SK-N-SH (cell line): ENCODE results near the gene SPINK1. TPM values are rescaled to one million over a fixed set of nuclear protein-coding genes. Genes with fewer than 3 reads are reported as not detected.
A peak's percentile ranks its signal among the peaks of the same experiment; 100 is the strongest.

ENCODE experiments used
- CTCF ChIA-PET: fragments of 300-600, 350-600 bp; formaldehyde crosslinking; extraction: SDS; loops from one replicate; lab custom pipeline; 2021; lab: Yijun Ruan, JAX
- POLR2A ChIA-PET: fragments of 350-600 bp; sonication (Branson Sonifier 250); formaldehyde crosslinking; extraction: SDS; loops from one replicate; lab custom pipeline; 2020; ENCODE audit warnings: antibody characterized with exemption, inconsistent platforms; lab: Yijun Ruan, JAX
- DNase-seq: peaks from one replicate; pipeline ENCODE4 v3.0.0; 2012
- H2AFZ ChIP-seq: fragments of 200-600 bp; sonication (generic); 2 replicates; pipeline ENCODE4 v1.8.1; 2016; ENCODE audit warnings: antibody characterized with exemption, mild to moderate bottlenecking, low read depth
- H3F3A ChIP-seq: fragments of 200-600 bp; sonication (generic); replicated peaks from 2 replicates; pipeline ENCODE3; 2016; ENCODE audit warnings: antibody characterized with exemption, mild to moderate bottlenecking; ENCODE audit not compliant: insufficient read depth
- H3K27ac ChIP-seq, 2 experiments: fragments of 200-500 bp in 1 of 2; fragments of 200-600 bp in 1 of 2; sonication (Bioruptor generic) in 1 of 2; sonication (generic), shearing (Covaris generic) in 1 of 2; 2 replicates each; pipeline versions ENCODE4 v1.5.1 to v1.6.1; 2014 to 2016; ENCODE audit warnings: low read depth in 2 of 2, inconsistent platforms in 1 of 2, low read length in 1 of 2, mild to moderate bottlenecking in 1 of 2, mixed read lengths in 1 of 2
- H3K27me3 ChIP-seq: fragments of 200-600 bp; sonication (generic), shearing (Covaris generic); 2 replicates; pipeline ENCODE4 v1.6.1; 2016; ENCODE audit warnings: mixed run types; ENCODE audit not compliant: insufficient read depth
- H3K36me3 ChIP-seq, 2 experiments: fragments of 200-500 bp in 1 of 2; fragments of 200-600 bp in 1 of 2; sonication (Bioruptor generic) in 1 of 2; sonication (generic) in 1 of 2; replicated peaks in 1 of 2; 2 replicates each; pipeline versions ENCODE3 to v1.5.1; 2014 to 2016; ENCODE audit warnings: low read length in 1 of 2, mild to moderate bottlenecking in 1 of 2; ENCODE audit not compliant: insufficient read depth in 2 of 2, control insufficient read depth in 1 of 2
- H3K4me1 ChIP-seq, 2 experiments: fragments of 200-500 bp in 1 of 2; fragments of 200-600 bp in 1 of 2; sonication (Bioruptor generic) in 1 of 2; sonication (generic), shearing (Covaris generic) in 1 of 2; 2 replicates each; pipeline versions ENCODE4 v1.5.1 to v1.6.1; 2014 to 2016; ENCODE audit warnings: low read depth in 1 of 2, low read length in 1 of 2, mixed run types in 1 of 2; ENCODE audit not compliant: insufficient read depth in 2 of 2, control insufficient read depth in 1 of 2
- H3K4me2 ChIP-seq: fragments of 200-600 bp; sonication (generic), shearing (Covaris generic); 2 replicates; pipeline ENCODE4 v1.6.1; 2017; ENCODE audit warnings: mixed run types
- H3K4me3 ChIP-seq, 2 experiments: fragments of 200-500 bp in 1 of 2; fragments of 200-600 bp in 1 of 2; sonication (Bioruptor generic) in 1 of 2; sonication (generic), shearing (Covaris generic) in 1 of 2; 2 replicates each; pipeline versions ENCODE4 v1.5.1 to v1.8.1; 2014 to 2016; ENCODE audit warnings: low read depth in 2 of 2, inconsistent platforms in 1 of 2, low read length in 1 of 2, mild to moderate bottlenecking in 1 of 2, mixed read lengths in 1 of 2, moderate library complexity in 1 of 2
- H3K79me2 ChIP-seq: fragments of 200-600 bp; sonication (generic); 2 replicates; pipeline ENCODE4 v1.8.1; 2017; ENCODE audit warnings: mild to moderate bottlenecking; ENCODE audit not compliant: insufficient read depth
- H3K9ac ChIP-seq: fragments of 200-600 bp; sonication (generic); 2 replicates; pipeline ENCODE4 v1.6.1; 2017; ENCODE audit warnings: mixed run types
- H3K9me2 ChIP-seq: fragments of 200-600 bp; sonication (generic); 2 replicates; pipeline ENCODE4 v1.6.1; 2017; ENCODE audit warnings: mixed run types
- H3K9me3 ChIP-seq: fragments of 200-600 bp; sonication (generic); 2 replicates; pipeline ENCODE4 v1.6.1; 2017; ENCODE audit warnings: mixed run types, mild to moderate bottlenecking, moderate library complexity
- H4K20me1 ChIP-seq: fragments of 200-600 bp; sonication (generic); 2 replicates; pipeline ENCODE4 v1.6.1; 2017; ENCODE audit warnings: mild to moderate bottlenecking, mixed run types; ENCODE audit not compliant: insufficient read depth
- CTCF ChIP-seq: fragments of 200-600 bp; sonication (generic); IDR thresholded peaks from 2 replicates; pipeline ENCODE4 v1.6.1; 2017; ENCODE audit warnings: antibody characterized with exemption, mild to moderate bottlenecking, moderate library complexity
- ELF1 ChIP-seq: IDR thresholded peaks from 2 replicates; pipeline ENCODE4 v1.4.0; 2012
- EZH2phosphoT487 ChIP-seq: fragments of 200-600 bp; sonication (generic); IDR thresholded peaks from 2 replicates; pipeline ENCODE4 v1.6.1; 2017; ENCODE audit warnings: low read depth, mixed run types, mild to moderate bottlenecking, antibody characterized with exemption, moderate library complexity, borderline replicate concordance
- FOXM1 ChIP-seq: IDR thresholded peaks from 2 replicates; pipeline ENCODE4 v1.4.0; 2012; ENCODE audit warnings: low read depth, mild to moderate bottlenecking
- NFIC ChIP-seq: IDR thresholded peaks from 2 replicates; pipeline ENCODE4 v1.4.0; 2012; ENCODE audit warnings: borderline replicate concordance
- NRF1 ChIP-seq: IDR thresholded peaks from 2 replicates; pipeline ENCODE4 v1.6.1; 2012; ENCODE audit warnings: low read depth, mild to moderate bottlenecking, low read length
- PBX3 ChIP-seq: IDR thresholded peaks from 2 replicates; pipeline ENCODE4; 2012
- RAD21 ChIP-seq: IDR thresholded peaks from 2 replicates; pipeline ENCODE4 v1.6.1; 2012; ENCODE audit warnings: mild to moderate bottlenecking, low read length
- RXRA ChIP-seq: IDR thresholded peaks from 2 replicates; pipeline ENCODE4 v1.4.0; 2012; ENCODE audit warnings: low read depth, mild to moderate bottlenecking, borderline replicate concordance
- SIN3A ChIP-seq: IDR thresholded peaks from 2 replicates; pipeline ENCODE4 v1.6.1; 2012; ENCODE audit warnings: low read depth, mild to moderate bottlenecking, low read length, moderate library complexity, borderline replicate concordance
- SMC3 ChIP-seq: IDR thresholded peaks from 2 replicates; pipeline ENCODE4 v1.6.1; 2012; ENCODE audit warnings: low read depth, low read length, improper control_type of control experiment
- TCF12 ChIP-seq: IDR thresholded peaks from 2 replicates; pipeline ENCODE4 v1.4.0; 2012
- TEAD4 ChIP-seq: IDR thresholded peaks from 2 replicates; pipeline ENCODE4 v1.4.0; 2012; ENCODE audit warnings: mild to moderate bottlenecking, borderline replicate concordance; ENCODE audit not compliant: insufficient read depth
- WGBS: methylation state at CpG from one replicate; pipeline ENCODE4 v1.1.6; 2017; ENCODE audit warnings: low lambda C conversion rate; 5-methylcytosine and 5-hydroxymethylcytosine counted together
- polyA plus RNA-seq, 3 experiments: library from polyadenylated mRNA; depleted of rRNA; stranded (reverse); fragments of >200 nt; gene quantifications; 2 replicates each; pipeline ENCODE4 v1.2.3, GENCODE V29; 2012
- TF ChIP-seq, protein P1 (sequence below): fragments of 150-350 bp; IDR thresholded peaks from 2 replicates; pipeline ENCODE4 v1.6.1; 2016; ENCODE audit warnings: mild to moderate bottlenecking, low read depth, low read length

The SPINK1 gene
- polyA plus RNA-seq, 1 of the 3 experiments (the other 2 are of a cell fraction): not detected

DNA sequence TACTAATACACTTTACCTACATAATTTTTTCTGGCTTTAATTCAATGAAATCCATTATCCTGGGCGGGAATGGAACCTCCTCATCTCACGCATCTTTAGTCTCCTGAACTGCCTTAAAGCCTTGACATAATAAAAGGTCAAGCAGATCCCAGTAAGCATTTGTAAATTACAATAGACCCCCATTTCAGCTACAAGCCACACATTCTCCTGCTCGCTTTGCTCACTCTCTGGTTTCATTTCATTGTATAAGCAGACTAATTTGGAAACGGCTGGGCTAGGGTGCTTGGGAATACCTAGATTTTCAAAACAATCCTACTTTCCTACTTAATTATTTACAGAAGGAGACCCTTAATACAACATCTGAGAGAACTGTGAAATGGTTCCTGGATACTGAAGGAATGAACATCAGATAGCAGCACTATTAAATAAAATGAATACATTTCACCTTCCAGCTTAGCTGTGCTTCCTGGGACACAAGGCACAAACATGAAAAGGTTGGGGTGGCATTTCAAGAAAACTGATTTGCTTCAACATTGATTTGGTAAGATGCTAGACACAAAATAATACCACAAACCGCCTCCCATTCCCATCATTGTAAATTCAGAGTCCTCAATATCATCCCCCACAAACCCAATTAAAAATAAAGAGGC lies 50.4 kb downstream of the SPINK1 start:
- ChIA-PET CTCF (interaction anchor here (1.0 to 1.8 kb wide), 4 partner anchors 9 to 152 kb away, joined by 4 to 12 read pairs (median 5); no protein-coding TSS in a partner anchor), POLR2A (interaction anchor here (0.8 kb wide), 1 partner anchor 153 kb away, joined by 3 read pairs; no protein-coding TSS in a partner anchor)
- Histone ChIP-seq H3K4me1 (no peaks in the 10 kb centered on the region; a peak in 2 of 4 replicates), H3K4me2 (peak overlapping the region; percentile 74), H3K79me2 (no peaks in the 10 kb centered on the region; the same call in 1 of the 2 replicates), H3K9me3 (no peaks in the 10 kb centered on the region), H3K4me3 (peak overlapping the region; percentile 69 to 70), H2AFZ (peak overlapping the region; percentile 84; the same call in 1 of the 2 replicates), H3K27ac (peak overlapping the region in 1 of 2 experiments; percentile 99; a peak in 2 of 4 replicates), H3K36me3 (no peaks in the 10 kb centered on the region), H3K27me3 (no peaks in the 10 kb centered on the region), H4K20me1 (no peaks in the 10 kb centered on the region), H3K9me2 (no peaks in the 10 kb centered on the region), H3K9ac (peak overlapping the region; percentile 68; the same call in 1 of the 2 replicates), H3F3A (peaks cover 10% of the 10 kb centered on the region)
- WGBS: 36% methylated on average over 5 of the region's 5 CpGs
- no peak for TF ChIP-seq TCF12
- no peak for TF ChIP-seq ELF1
- no peak for TF ChIP-seq EZH2phosphoT487
- no peak for TF ChIP-seq TEAD4
- TF ChIP-seq RAD21: no peak
- TF ChIP-seq RXRA: no peak
- no peak for TF ChIP-seq PBX3
- no peak for TF ChIP-seq SIN3A
- TF ChIP-seq NFIC: no peak
- TF ChIP-seq CTCF: no peak
- TF ChIP-seq, protein P1, sequence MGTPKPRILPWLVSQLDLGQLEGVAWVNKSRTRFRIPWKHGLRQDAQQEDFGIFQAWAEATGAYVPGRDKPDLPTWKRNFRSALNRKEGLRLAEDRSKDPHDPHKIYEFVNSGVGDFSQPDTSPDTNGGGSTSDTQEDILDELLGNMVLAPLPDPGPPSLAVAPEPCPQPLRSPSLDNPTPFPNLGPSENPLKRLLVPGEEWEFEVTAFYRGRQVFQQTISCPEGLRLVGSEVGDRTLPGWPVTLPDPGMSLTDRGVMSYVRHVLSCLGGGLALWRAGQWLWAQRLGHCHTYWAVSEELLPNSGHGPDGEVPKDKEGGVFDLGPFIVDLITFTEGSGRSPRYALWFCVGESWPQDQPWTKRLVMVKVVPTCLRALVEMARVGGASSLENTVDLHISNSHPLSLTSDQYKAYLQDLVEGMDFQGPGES: no peak
- no peak for TF ChIP-seq NRF1
- no peak for TF ChIP-seq SMC3
- no peak for TF ChIP-seq FOXM1
- no peak for DNase-seq
